ENCODE results near the gene DESI2. TPM values are rescaled to one million over a fixed set of nuclear protein-coding genes. Genes with fewer than 3 reads are reported as not detected.

Gene DESI2
- polyA plus RNA-seq, 1 of the 3 experiments (the other 2 are of a cell fraction): 14.0 TPM

DNA sequence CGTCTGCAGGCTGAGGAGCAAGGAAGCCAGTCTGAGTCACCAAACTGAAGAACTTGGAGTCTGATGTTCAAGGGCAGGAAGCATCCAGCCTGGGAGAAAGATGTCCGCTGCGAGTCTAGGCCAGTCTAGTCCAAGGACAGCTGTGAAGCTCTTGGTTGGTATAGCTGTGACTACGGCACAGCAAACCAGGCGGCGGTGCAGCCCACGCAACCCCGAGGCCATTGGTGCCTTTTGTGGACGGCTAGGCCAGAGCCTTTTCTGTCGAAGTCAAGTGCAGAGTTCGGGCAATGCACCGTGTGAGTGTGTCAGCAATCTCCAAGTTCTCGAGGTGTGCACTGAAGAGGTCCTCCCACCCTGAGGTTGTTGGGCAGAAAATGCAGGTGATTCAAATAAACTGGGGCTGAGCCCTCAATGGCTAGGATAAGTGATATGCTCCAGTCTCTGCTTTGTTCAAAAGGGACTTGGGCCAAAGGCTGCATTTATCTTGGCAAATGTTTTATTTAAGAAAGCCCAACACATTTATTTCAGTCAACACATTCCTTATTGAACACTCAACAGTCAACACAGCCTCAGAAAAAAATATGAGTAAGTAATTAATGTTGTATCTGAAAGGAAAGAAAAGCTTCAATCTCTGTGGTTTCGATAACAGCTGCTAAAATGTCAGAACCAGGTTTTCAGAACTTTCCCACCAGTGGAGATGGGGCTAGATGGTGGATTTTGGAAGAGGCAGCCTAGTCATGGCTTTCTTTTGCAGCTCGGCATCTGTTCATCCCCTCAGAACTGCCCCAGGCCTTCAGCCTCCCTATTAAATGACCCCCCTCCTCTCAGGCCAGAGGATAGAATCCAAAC is 104.4 kb downstream of the DESI2 start:
- no peaks in the 10 kb centered on the region for H4K20me1 ChIP-seq (ENCODE audit: insufficient read depth)
- H3K36me3 ChIP-seq (replicated peaks in 1 of 2; ENCODE audit: control insufficient read depth in 1 of 2, insufficient read depth in 2 of 2, low read length in 1 of 2): no peaks in the 10 kb centered on the region
- no peak overlapping the region for H3K27ac ChIP-seq (ENCODE audit: low read depth in 2 of 2, low read length in 1 of 2)
- H3K4me2 ChIP-seq: no peak overlapping the region
- ChIA-PET CTCF (interaction anchor here (1.1 to 1.2 kb wide), 2 partner anchors 9 to 40 kb away, joined by 3 to 4 read pairs; no protein-coding TSS in a partner anchor), POLR2A (no interaction called here)
- peaks cover 10% of the 10 kb centered on the region for H3F3A ChIP-seq (replicated peaks; ENCODE audit: insufficient read depth)
- 86% methylated on average over 9 of the region's 15 CpGs for WGBS (ENCODE audit: low lambda C conversion rate)
- H3K9ac ChIP-seq: no peak overlapping the region
- no peaks in the 10 kb centered on the region for H3K9me2 ChIP-seq
- no peak for DNase-seq
- H3K9me3 ChIP-seq: no peaks in the 10 kb centered on the region
- H3K4me1 ChIP-seq (ENCODE audit: control insufficient read depth in 1 of 2, insufficient read depth in 2 of 2, low read depth in 1 of 2, low read length in 1 of 2): no peaks in the 10 kb centered on the region
- H3K4me3 ChIP-seq (ENCODE audit: low read depth in 2 of 2, low read length in 1 of 2): no peak overlapping the region
- H2AFZ ChIP-seq (ENCODE audit: low read depth): no peak overlapping the region
- TF ChIP-seq MEF2A (IDR thresholded peaks at IDR 0.05; ENCODE audit: borderline replicate concordance, low read depth): no peak
- TF ChIP-seq TAF1 (IDR thresholded peaks at IDR 0.05; ENCODE audit: borderline replicate concordance, low read depth, low read length): no peak
- TF ChIP-seq RFX5 (IDR thresholded peaks at IDR 0.05; ENCODE audit: low read length): no peak
- TF ChIP-seq, protein P1, sequence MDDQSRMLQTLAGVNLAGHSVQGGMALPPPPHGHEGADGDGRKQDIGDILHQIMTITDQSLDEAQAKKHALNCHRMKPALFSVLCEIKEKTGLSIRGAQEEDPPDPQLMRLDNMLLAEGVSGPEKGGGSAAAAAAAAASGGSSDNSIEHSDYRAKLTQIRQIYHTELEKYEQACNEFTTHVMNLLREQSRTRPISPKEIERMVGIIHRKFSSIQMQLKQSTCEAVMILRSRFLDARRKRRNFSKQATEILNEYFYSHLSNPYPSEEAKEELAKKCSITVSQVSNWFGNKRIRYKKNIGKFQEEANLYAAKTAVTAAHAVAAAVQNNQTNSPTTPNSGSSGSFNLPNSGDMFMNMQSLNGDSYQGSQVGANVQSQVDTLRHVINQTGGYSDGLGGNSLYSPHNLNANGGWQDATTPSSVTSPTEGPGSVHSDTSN (IDR thresholded peaks at IDR 0.05): no peak
- no peak for TF ChIP-seq FOXJ3 (CRISPR knock-in tag; IDR thresholded peaks at IDR 0.05)
- no peak for TF ChIP-seq YY1 (IDR thresholded peaks at IDR 0.05; ENCODE audit: low read depth)
- TF ChIP-seq FOXM1 (IDR thresholded peaks at IDR 0.05; ENCODE audit: low read depth): no peak
- TF ChIP-seq, protein P2, sequence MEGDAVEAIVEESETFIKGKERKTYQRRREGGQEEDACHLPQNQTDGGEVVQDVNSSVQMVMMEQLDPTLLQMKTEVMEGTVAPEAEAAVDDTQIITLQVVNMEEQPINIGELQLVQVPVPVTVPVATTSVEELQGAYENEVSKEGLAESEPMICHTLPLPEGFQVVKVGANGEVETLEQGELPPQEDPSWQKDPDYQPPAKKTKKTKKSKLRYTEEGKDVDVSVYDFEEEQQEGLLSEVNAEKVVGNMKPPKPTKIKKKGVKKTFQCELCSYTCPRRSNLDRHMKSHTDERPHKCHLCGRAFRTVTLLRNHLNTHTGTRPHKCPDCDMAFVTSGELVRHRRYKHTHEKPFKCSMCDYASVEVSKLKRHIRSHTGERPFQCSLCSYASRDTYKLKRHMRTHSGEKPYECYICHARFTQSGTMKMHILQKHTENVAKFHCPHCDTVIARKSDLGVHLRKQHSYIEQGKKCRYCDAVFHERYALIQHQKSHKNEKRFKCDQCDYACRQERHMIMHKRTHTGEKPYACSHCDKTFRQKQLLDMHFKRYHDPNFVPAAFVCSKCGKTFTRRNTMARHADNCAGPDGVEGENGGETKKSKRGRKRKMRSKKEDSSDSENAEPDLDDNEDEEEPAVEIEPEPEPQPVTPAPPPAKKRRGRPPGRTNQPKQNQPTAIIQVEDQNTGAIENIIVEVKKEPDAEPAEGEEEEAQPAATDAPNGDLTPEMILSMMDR (IDR thresholded peaks at IDR 0.05): no peak
- no peak for TF ChIP-seq TCF12 (IDR thresholded peaks at IDR 0.05)
- no peak for TF ChIP-seq RXRA (IDR thresholded peaks at IDR 0.05; ENCODE audit: borderline replicate concordance, low read depth)
- no peak for TF ChIP-seq MXI1 (IDR thresholded peaks at IDR 0.05; ENCODE audit: low read depth, low read length)
- no peaks in the 10 kb centered on the region for H3K79me2 ChIP-seq (ENCODE audit: insufficient read depth)
- H3K27me3 ChIP-seq (ENCODE audit: insufficient read depth): no peaks in the 10 kb centered on the region

Small RNA genes lying within 50 kb of the gene (small RNA-seq; reads per million reads assigned to genes)
- gene AL451007.1: 0 reads per million in 7 experiments

Other genes with a start within 250 kb of the DESI2 start
- gene ADSS2, start 201.2 kb upstream of the DESI2 start, polyA plus RNA-seq (2012; rRNA removed): 30.7 and 35.7 TPM in 2 replicates
- 0.30 and 0.54 TPM in 2 replicates for gene CATSPERE, start 191.9 kb upstream of the DESI2 start, polyA plus RNA-seq (2012; rRNA removed)
- 24.8 and 29.0 TPM in 2 replicates for gene COX20, start 182.5 kb downstream of the DESI2 start, polyA plus RNA-seq (2012; rRNA removed)
- 130 and 164 TPM in 2 replicates for gene HNRNPU, start 211.4 kb downstream of the DESI2 start, polyA plus RNA-seq (2012; rRNA removed)